ENCODE measurements around the gene LACTB. TPM values are rescaled to one million over a fixed set of nuclear protein-coding genes. Genes with fewer than 3 reads are reported as not detected.

The LACTB gene
- total and polyA plus RNA-seq, 2 of the 13 experiments (the other 11 are each of a cell fraction or from before 2014, with no cell fraction given) = 14.8 to 23.0 TPM

DNA sequence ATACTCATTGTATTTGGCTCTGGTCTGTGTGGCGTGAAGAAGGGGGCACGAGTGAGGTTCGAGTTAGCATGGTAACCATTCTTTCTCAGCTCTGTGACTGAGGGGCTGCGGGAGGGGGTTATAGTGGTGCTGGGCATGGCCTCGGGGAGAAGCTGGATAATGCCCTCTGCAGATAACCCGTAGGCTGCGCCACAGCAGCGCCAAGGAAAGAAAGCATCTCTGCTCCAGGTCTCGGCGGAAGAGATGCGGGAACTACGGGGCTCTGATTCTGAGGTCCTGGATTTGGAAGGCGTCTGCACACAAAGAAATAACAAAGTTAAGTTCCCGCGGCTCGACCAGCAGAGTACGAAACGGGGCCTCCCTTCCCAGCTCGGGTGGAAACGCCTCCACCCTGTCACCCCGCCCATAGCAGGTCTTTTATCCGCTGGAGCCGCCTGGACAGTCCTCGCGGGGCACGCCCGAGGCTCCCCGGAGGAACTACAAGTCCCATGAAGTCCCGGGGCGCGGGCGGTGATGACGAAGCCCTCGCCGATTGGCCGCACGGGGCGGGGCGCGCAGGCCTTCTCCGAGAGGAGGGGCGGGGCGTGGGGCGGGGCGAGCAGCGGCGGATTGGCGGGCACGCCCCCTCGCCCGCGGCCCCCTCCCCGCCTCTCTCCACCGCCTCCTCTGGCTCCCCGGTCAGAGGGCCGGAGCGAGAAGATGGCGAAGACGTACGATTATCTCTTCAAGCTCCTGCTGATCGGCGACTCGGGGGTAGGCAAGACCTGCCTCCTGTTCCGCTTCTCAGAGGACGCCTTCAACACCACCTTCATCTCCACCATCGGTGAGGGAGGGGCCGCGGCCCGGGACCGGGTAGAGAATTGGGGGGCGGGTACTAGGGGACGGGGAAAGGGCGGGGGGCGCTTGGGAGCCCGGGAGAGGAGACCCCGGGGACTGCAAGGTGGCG is 67.5 kb downstream of the LACTB start, which contains the start of gene RAB8B (continued):
- no peak for TF ChIP-seq NFE2L2 (IDR thresholded peaks at IDR 0.05; ENCODE audit: low read length)
- TF ChIP-seq RBM22 (optimal IDR thresholded peaks at IDR 0.05; ENCODE audit: low read length) = no peak
- no peak for TF ChIP-seq ZFP1 (CRISPR knock-in tag; IDR thresholded peaks at IDR 0.05)
- no peak for TF ChIP-seq ZNF34 (CRISPR knock-in tag; IDR thresholded peaks at IDR 0.05; ENCODE audit: borderline replicate concordance)
- TF ChIP-seq, protein P1, sequence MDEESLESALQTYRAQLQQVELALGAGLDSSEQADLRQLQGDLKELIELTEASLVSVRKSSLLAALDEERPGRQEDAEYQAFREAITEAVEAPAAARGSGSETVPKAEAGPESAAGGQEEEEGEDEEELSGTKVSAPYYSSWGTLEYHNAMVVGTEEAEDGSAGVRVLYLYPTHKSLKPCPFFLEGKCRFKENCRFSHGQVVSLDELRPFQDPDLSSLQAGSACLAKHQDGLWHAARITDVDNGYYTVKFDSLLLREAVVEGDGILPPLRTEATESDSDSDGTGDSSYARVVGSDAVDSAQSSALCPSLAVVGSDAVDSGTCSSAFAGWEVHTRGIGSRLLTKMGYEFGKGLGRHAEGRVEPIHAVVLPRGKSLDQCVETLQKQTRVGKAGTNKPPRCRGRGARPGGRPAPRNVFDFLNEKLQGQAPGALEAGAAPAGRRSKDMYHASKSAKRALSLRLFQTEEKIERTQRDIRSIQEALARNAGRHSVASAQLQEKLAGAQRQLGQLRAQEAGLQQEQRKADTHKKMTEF (CRISPR knock-in tag; IDR thresholded peaks at IDR 0.05) = no peak; the same call in 1 of the 2 replicates
- TF ChIP-seq NCOA5 (CRISPR knock-in tag; IDR thresholded peaks at IDR 0.05) = no peak
- TF ChIP-seq HIC2 (CRISPR knock-in tag; IDR thresholded peaks at IDR 0.05; ENCODE audit: low read depth) = no peak
- TF ChIP-seq ZNF749 (CRISPR knock-in tag; IDR thresholded peaks at IDR 0.05; ENCODE audit: borderline replicate concordance) = no peak
- TF ChIP-seq, protein P2, sequence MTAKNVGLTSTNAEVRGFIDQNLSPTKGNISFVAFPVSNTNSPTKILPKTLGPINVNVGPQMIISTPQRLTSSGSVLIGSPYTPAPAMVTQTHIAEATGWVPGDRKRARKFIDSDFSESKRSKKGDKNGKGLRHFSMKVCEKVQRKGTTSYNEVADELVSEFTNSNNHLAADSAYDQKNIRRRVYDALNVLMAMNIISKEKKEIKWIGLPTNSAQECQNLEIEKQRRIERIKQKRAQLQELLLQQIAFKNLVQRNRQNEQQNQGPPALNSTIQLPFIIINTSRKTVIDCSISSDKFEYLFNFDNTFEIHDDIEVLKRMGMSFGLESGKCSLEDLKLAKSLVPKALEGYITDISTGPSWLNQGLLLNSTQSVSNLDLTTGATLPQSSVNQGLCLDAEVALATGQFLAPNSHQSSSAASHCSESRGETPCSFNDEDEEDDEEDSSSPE (CRISPR knock-in tag; IDR thresholded peaks at IDR 0.05) = peak; percentile 59; the same call in 1 of the 2 replicates
- no peak for TF ChIP-seq THAP7 (CRISPR knock-in tag; IDR thresholded peaks at IDR 0.05)
- peak; percentile 72 for TF ChIP-seq ZNF687 (CRISPR knock-in tag; IDR thresholded peaks at IDR 0.05)
- no peak for TF ChIP-seq ZNF10 (CRISPR knock-in tag; IDR thresholded peaks at IDR 0.05; ENCODE audit: borderline replicate concordance, low read depth)
- no peak for TF ChIP-seq ZNF263 (CRISPR knock-in tag; IDR thresholded peaks at IDR 0.05)
- no peak for TF ChIP-seq AKAP8 (CRISPR knock-in tag; IDR thresholded peaks at IDR 0.05)
- 0 out of 2 replicates have a peak, but pooled peaks have one; percentile 55 for TF ChIP-seq ZNF607 (CRISPR knock-in tag; IDR thresholded peaks at IDR 0.05; ENCODE audit: borderline replicate concordance)
- no peak for TF ChIP-seq RCOR2 (CRISPR knock-in tag; IDR thresholded peaks at IDR 0.05)
- no peak for TF ChIP-seq ZNF414 (CRISPR knock-in tag; IDR thresholded peaks at IDR 0.05)
- no peak for TF ChIP-seq MAFK (conservative IDR thresholded peaks at IDR 0.05 in 1 of 2, IDR thresholded peaks at IDR 0.05 in 1 of 2; ENCODE audit: low read length in 2 of 2)
- TF ChIP-seq MAFF (IDR thresholded peaks at IDR 0.05; ENCODE audit: low read depth, low read length) = no peak

Measured in HepG2 (cell line).